ENCODE measurements around the gene PAQR5.
"Not testable (repeated sequence)": the region's sequence is repeated elsewhere in the genome, so short reads cannot be mapped to it uniquely, and the experiment has no call there.

The PAQR5 gene

GRCh38 chr15:69377216-69377970 is 78.7 kb downstream of the PAQR5 start:
- Mint-ChIP-seq H3K27ac (no peak overlapping the region), H3K4me1 (no peaks in the 10 kb centered on the region), H3K9me3 (no peaks in the 10 kb centered on the region), H3K27me3 (peaks cover 39% of the 10 kb centered on the region), H3K36me3 (no peaks in the 10 kb centered on the region), H3K4me3 (no peak overlapping the region)
- CTCF ChIA-PET, result no interaction called here
- no peak for DNase-seq

DNA sequence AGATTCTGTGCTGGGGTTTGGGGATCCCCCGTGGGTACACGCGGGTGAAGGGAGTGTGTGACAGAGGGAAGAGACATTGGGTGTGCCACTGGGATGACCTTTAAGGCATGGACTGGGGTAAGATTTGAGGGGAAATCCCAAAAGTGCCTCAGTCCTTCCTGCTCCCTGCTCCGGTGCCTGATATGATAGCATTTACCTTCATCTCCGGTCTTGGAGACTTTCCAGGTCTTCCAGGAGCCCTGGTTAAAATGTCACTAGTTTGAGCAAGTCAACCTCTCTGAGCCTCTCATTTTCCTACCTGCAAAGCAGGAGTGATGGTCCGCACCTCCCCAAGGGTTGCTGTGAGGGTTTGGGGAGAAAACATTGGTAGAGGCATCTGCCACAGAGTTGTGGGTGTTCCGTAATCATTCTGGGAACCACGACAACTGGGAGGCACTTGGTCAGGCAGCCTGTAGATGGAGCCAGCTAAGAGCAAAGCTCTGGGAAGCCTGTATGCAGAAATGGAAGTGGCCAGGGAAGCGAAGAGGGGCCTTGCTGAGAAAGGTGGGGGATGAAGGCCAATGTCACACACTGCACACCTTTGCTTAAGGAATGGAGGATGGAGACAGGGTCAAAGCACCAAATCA is 81.5 kb downstream of the PAQR5 start:
- Mint-ChIP-seq H3K4me3 (no peak overlapping the region), H3K9me3 (no peaks in the 10 kb centered on the region), H3K27me3 (peaks cover 26% of the 10 kb centered on the region), H3K36me3 (no peaks in the 10 kb centered on the region), H3K4me1 (no peaks in the 10 kb centered on the region), H3K27ac (no peak overlapping the region)
- no peak for DNase-seq
- CTCF ChIA-PET, result interaction anchor here (2.2 kb wide), 1 partner anchor 15 kb away, joined by 9 read pairs; no protein-coding TSS in a partner anchor

GRCh38 chr15:69380726-69381105 is 82.0 kb downstream of the PAQR5 start:
- peaks cover 26% of the 10 kb centered on the region for H3K27me3 Mint-ChIP-seq
- DNase-seq, result no peak
- no peak overlapping the region for H3K4me3 Mint-ChIP-seq
- H3K9me3 Mint-ChIP-seq, result no peaks in the 10 kb centered on the region
- CTCF ChIA-PET, result interaction anchor here (2.2 kb wide), 1 partner anchor 14 kb away, joined by 9 read pairs; no protein-coding TSS in a partner anchor
- no peaks in the 10 kb centered on the region for H3K36me3 Mint-ChIP-seq
- H3K27ac Mint-ChIP-seq, result no peak overlapping the region
- H3K4me1 Mint-ChIP-seq, result no peaks in the 10 kb centered on the region

DNA sequence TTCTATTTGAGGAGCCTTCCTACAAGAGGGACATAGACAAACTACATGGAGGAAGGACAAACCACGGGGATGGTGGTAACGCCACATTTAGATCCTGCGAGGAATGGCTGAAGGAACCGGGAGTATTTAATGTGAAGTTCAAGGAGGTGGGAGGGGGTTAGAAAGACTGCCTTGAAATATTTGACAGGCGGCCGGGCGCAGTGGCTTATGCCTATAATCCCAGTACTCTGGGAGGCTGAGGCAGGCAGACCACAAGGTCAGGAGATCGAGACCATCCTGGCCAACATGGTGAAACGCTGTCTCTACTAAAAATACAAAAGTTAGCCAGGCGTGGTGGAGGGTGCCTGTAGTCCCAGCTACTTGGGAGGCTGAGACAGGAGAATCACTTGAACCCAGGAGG is 83.5 kb downstream of the PAQR5 start:
- H3K4me1 Mint-ChIP-seq, CTCF ChIA-PET, H3K27ac Mint-ChIP-seq, DNase-seq, H3K9me3 Mint-ChIP-seq, H3K36me3 Mint-ChIP-seq, H3K4me3 Mint-ChIP-seq: not testable (repeated sequence)
- peaks cover 17% of the 10 kb centered on the region for H3K27me3 Mint-ChIP-seq

DNA sequence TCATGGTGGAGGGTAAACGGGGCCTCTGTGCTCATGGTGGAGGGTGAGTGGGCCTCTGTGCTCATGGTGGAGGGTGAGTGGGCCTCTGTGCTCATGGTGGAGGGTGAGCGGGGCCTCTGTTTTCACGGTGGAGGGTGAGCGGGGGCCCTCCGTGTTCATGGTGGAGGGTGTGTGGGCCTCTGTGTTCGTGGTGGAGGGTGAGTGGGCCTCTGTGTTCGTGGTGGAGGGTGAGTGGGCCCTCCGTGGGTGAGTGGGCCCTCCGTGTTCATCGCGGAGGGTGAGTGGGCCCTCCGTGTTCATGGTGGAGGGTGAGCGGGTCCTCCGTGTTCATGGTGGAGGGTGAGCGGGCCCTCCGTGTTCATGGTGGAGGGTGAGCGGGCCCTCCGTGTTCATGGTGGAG is 85.4 kb downstream of the PAQR5 start:
- H3K4me1 Mint-ChIP-seq, H3K27ac Mint-ChIP-seq, CTCF ChIA-PET, H3K36me3 Mint-ChIP-seq, H3K4me3 Mint-ChIP-seq, DNase-seq, H3K9me3 Mint-ChIP-seq: not testable (repeated sequence)
- peaks cover 13% of the 10 kb centered on the region for H3K27me3 Mint-ChIP-seq

GRCh38 chr15:69384626-69385598 is 86.2 kb downstream of the PAQR5 start:
- no peak for DNase-seq
- CTCF ChIA-PET, result no interaction called here
- Mint-ChIP-seq H3K36me3 (no peaks in the 10 kb centered on the region), H3K9me3 (no peaks in the 10 kb centered on the region), H3K4me3 (no peak overlapping the region), H3K4me1 (no peaks in the 10 kb centered on the region), H3K27ac (no peak overlapping the region), H3K27me3 (peaks cover 13% of the 10 kb centered on the region)

GRCh38 chr15:69385831-69386230 is 87.1 kb downstream of the PAQR5 start:
- Mint-ChIP-seq H3K36me3 (no peaks in the 10 kb centered on the region), H3K27ac (no peak overlapping the region), H3K4me3 (no peak overlapping the region), H3K9me3 (no peaks in the 10 kb centered on the region), H3K4me1 (no peaks in the 10 kb centered on the region), H3K27me3 (peaks cover 7% of the 10 kb centered on the region)
- DNase-seq, result no peak
- CTCF ChIA-PET, result no interaction called here

DNA sequence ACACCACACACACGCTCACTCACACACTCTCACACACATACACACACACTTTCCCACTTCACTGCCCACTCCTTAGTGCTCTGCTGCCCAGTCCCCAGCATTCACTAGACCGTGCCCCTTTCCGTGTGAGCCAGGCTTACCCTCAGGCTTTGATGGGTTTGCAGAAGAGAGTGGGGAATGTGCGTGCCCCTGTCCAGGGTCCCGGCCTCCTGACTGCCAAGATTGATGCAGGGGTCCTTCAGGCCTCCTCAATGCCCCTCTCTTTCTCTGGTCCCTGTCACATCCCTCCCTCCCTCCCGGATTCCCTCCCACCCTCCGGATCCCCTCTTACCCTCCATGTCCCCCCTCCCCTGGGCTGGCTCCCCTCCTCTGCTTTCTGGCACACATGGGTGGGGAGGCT is 87.6 kb downstream of the PAQR5 start:
- H3K4me1 Mint-ChIP-seq, result no peaks in the 10 kb centered on the region
- no peak overlapping the region for H3K27ac Mint-ChIP-seq
- no peaks in the 10 kb centered on the region for H3K36me3 Mint-ChIP-seq
- H3K27me3 Mint-ChIP-seq, result peaks cover 7% of the 10 kb centered on the region
- H3K4me3 Mint-ChIP-seq, result no peak overlapping the region
- H3K9me3 Mint-ChIP-seq, result no peaks in the 10 kb centered on the region
- CTCF ChIA-PET, result no interaction called here
- DNase-seq, result no peak

- CTCF ChIA-PET, result no interaction called here
- H3K4me1 Mint-ChIP-seq, result no peaks in the 10 kb centered on the region
- H3K27me3 Mint-ChIP-seq, result peaks cover 13% of the 10 kb centered on the region
- H3K9me3 Mint-ChIP-seq, result no peaks in the 10 kb centered on the region
- no peak overlapping the region for H3K4me3 Mint-ChIP-seq
- no peak for DNase-seq
- H3K27ac Mint-ChIP-seq, result no peak overlapping the region
- H3K36me3 Mint-ChIP-seq, result no peaks in the 10 kb centered on the region
These were observed 89.6 kb downstream of the PAQR5 start for GRCh38 chr15:69388260-69388705.

GRCh38 chr15:69389426-69389825 is 90.7 kb downstream of the PAQR5 start:
- CTCF ChIA-PET, result no interaction called here
- H3K27ac Mint-ChIP-seq, result no peak overlapping the region
- peaks cover 3% of the 10 kb centered on the region for H3K4me1 Mint-ChIP-seq
- no peak overlapping the region for H3K4me3 Mint-ChIP-seq
- no peak for DNase-seq
- H3K27me3 Mint-ChIP-seq, result peaks cover 24% of the 10 kb centered on the region
- H3K36me3 Mint-ChIP-seq, result no peaks in the 10 kb centered on the region
- no peaks in the 10 kb centered on the region for H3K9me3 Mint-ChIP-seq

DNA sequence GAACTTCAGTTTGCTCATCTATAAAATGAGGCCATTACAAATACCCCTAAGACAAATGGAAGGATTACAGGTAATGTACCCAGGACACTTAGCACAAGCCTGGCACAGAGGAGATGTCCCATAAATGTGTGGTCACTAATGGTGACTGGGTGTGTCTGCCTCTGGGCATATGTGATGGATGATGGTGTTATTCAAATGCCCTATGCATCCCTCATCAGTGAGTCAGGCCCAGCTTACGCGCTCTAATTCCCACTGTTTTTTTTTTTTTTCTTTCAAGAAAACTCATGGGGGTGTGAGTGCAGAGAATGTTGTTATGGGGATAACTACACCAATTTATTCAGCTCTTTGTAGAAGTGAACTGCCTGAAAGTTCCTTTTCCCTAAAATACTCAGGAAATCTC is 91.9 kb downstream of the PAQR5 start:
- no peaks in the 10 kb centered on the region for H3K9me3 Mint-ChIP-seq
- no peaks in the 10 kb centered on the region for H3K36me3 Mint-ChIP-seq
- peaks cover 7% of the 10 kb centered on the region for H3K4me1 Mint-ChIP-seq
- no peak overlapping the region for H3K4me3 Mint-ChIP-seq
- peaks cover 35% of the 10 kb centered on the region for H3K27me3 Mint-ChIP-seq
- H3K27ac Mint-ChIP-seq, result no peak overlapping the region
- CTCF ChIA-PET, result no interaction called here
- no peak for DNase-seq

DNA sequence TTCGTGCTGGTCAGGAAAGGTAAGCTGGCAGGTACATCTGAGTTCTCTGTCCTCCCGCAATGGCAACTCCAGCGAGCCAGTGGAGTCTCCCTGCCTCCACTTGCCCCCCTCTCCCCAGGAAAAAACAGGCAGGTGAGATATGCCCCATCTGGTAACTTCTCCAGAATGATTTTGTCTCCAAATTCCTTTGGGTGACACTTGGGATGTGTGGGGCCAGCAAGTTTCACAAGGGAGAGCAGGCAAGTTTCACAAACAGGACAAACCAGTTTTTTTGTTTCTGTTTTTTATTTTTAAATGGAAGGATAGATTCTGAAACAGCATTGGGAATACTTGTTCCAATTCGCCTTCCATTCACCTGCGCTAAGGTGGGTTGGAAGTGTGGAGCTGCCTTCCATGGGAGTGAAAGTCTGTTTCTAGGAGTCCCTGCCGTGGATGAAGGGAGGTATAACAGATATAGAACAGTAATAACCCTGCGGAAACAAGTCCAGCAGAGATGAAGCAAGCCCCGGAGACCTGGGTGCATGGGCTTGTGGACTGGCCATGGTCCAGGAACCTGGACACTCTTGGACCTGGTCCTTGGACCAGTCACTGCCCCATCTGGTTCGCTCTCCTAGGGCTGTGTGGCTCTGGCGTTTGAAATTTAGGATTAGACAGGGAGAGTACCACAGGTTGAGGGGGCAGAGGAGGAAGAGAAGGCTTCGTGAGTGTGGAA is 92.5 kb downstream of the PAQR5 start:
- H3K4me1 Mint-ChIP-seq, result peaks cover 7% of the 10 kb centered on the region
- H3K36me3 Mint-ChIP-seq, result no peaks in the 10 kb centered on the region
- DNase-seq, result no peak
- peaks cover 42% of the 10 kb centered on the region for H3K27me3 Mint-ChIP-seq
- H3K27ac Mint-ChIP-seq, result no peak overlapping the region
- H3K4me3 Mint-ChIP-seq, result no peak overlapping the region
- no peaks in the 10 kb centered on the region for H3K9me3 Mint-ChIP-seq
- CTCF ChIA-PET, result interaction anchor here (4.8 kb wide), 1 partner anchor 334 kb away, joined by 36 read pairs; no protein-coding TSS in a partner anchor

DNA sequence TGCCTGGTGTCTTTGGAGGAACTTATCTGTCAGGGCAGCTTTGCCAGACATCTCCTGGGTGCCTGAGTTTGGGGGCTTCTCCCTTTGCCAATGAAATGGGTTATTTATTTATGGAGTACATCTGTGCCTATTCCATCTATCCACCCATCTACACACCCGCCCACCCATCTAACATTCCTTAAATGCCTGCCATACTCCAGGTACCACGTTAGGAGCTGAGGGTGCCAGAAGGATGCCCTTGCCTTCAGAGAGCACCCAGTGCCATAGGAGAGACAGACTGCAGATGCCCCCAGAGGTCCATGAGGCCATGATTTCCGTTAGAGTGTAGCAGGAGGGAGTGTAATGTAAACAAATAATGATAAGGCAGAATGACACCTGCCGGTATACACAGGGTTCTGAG is 93.6 kb downstream of the PAQR5 start:
- Mint-ChIP-seq H3K36me3 (no peaks in the 10 kb centered on the region), H3K9me3 (no peaks in the 10 kb centered on the region), H3K27me3 (peaks cover 51% of the 10 kb centered on the region), H3K4me1 (peaks cover 7% of the 10 kb centered on the region), H3K4me3 (no peak overlapping the region), H3K27ac (no peak overlapping the region)
- DNase-seq, result no peak
- CTCF ChIA-PET, result interaction anchor here (1.2 to 4.8 kb wide), 3 partner anchors 13 to 340 kb away, joined by 4 to 36 read pairs (median 6); no protein-coding TSS in a partner anchor
